Fibroblast of lung (primary cell): ENCODE results near the gene ABHD16B.

Experiments used
- EZH2 ChIP-seq: IDR thresholded peaks from 2 replicates; pipeline ENCODE4 v1.5.1; 2012; ENCODE audit warnings: low read length, control low read depth, mild to moderate bottlenecking; ENCODE audit errors: missing control alignments
- TF ChIP-seq, protein P1 (sequence below), 2 donors: IDR thresholded peaks in 1 of 2; conservative IDR thresholded peaks in 1 of 2; 1 replicate in 1 of 2; 2 replicates in 1 of 2; pipeline ENCODE4 v1.5.1; 2011 to 2012; ENCODE audit warnings: low read length in 2 of 2, control low read depth in 1 of 2, inconsistent platforms in 1 of 2, low read depth in 1 of 2, mild to moderate bottlenecking in 1 of 2

- TF ChIP-seq, protein P1, sequence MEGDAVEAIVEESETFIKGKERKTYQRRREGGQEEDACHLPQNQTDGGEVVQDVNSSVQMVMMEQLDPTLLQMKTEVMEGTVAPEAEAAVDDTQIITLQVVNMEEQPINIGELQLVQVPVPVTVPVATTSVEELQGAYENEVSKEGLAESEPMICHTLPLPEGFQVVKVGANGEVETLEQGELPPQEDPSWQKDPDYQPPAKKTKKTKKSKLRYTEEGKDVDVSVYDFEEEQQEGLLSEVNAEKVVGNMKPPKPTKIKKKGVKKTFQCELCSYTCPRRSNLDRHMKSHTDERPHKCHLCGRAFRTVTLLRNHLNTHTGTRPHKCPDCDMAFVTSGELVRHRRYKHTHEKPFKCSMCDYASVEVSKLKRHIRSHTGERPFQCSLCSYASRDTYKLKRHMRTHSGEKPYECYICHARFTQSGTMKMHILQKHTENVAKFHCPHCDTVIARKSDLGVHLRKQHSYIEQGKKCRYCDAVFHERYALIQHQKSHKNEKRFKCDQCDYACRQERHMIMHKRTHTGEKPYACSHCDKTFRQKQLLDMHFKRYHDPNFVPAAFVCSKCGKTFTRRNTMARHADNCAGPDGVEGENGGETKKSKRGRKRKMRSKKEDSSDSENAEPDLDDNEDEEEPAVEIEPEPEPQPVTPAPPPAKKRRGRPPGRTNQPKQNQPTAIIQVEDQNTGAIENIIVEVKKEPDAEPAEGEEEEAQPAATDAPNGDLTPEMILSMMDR (conservative IDR thresholded peaks at IDR 0.05 in 1 of 2, IDR thresholded peaks at IDR 0.05 in 1 of 2; ENCODE audit: low read depth in 1 of 2, low read length in 2 of 2) = no peak
- no peak for TF ChIP-seq EZH2
These were observed 10.4 kb upstream of the ABHD16B start for GRCh38 chr20:63850689-63851547.
